Aorta (tissue), 5 donors: ENCODE measurements around the gene SHANK2. TPM values are rescaled to one million over a fixed set of nuclear protein-coding genes. Genes with fewer than 3 reads are reported as not detected.

Experiments
- ATAC-seq: fragments of 200-7000 bp; cut with Tn5 transposase; one replicate; pipeline ENCODE4 v1.9.1; 2022; ENCODE audit warnings: moderate library complexity; ENCODE audit not compliant: low FRiP score
- DNase-seq, 2 donors: peaks; one replicate each; pipeline ENCODE4 v3.0.0-alpha.2; 2020
- H3K27ac ChIP-seq, 2 donors: one replicate each; pipeline ENCODE4 v1.5.1; 2013; ENCODE audit warnings: low read length in 2 of 2, mild to moderate bottlenecking in 2 of 2, moderate library complexity in 2 of 2, control low read depth in 1 of 2, inconsistent platforms in 1 of 2, low read depth in 1 of 2
- H3K27me3 ChIP-seq, 2 donors: one replicate each; pipeline ENCODE4 v1.6.1; 2013; ENCODE audit warnings: control low read depth in 1 of 2, low read length in 1 of 2, mild to moderate bottlenecking in 1 of 2, moderate library complexity in 1 of 2; ENCODE audit not compliant: insufficient read depth in 2 of 2, control insufficient read depth in 1 of 2
- H3K36me3 ChIP-seq, 2 donors: one replicate each; pipeline ENCODE4 v1.6.1; 2013; ENCODE audit warnings: control low read depth in 1 of 2, low read length in 1 of 2, mild to moderate bottlenecking in 1 of 2; ENCODE audit not compliant: insufficient read depth in 2 of 2, control insufficient read depth in 1 of 2
- H3K4me1 ChIP-seq, 2 donors: one replicate each; pipeline ENCODE4 v1.6.1; 2013; ENCODE audit warnings: low read length in 2 of 2, control low read depth in 1 of 2, mild to moderate bottlenecking in 1 of 2, moderate library complexity in 1 of 2; ENCODE audit not compliant: insufficient read depth in 2 of 2, control insufficient read depth in 1 of 2
- H3K4me3 ChIP-seq, 2 donors: one replicate each; pipeline ENCODE4 v1.5.1; 2013; ENCODE audit warnings: low read length in 2 of 2, control low read depth in 1 of 2, mild to moderate bottlenecking in 1 of 2
- H3K9me3 ChIP-seq: one replicate; pipeline ENCODE4 v1.6.1; 2013; ENCODE audit warnings: mild to moderate bottlenecking, low read length; ENCODE audit not compliant: control insufficient read depth
- WGBS, 2 donors: extraction: QIAGEN DNeasy Blood & Tissue Kit; methylation state at CpG; one replicate each; pipeline ENCODE4 v1.1.7; 2013; 5-methylcytosine and 5-hydroxymethylcytosine counted together
- intact Hi-C, 2 donors: fragments of 100-400 bp; cut with DNase I; formaldehyde crosslinking; loops; one replicate each; pipeline versions ENCODE4 v1.14.2 to v1.15.0; 2022
- polyA plus RNA-seq, 2 donors: library from polyadenylated mRNA; stranded (reverse); fragments of 200-250 nt; gene quantifications; one replicate each; pipeline ENCODE4 v1.2.3, GENCODE V29; 2013
- total RNA-seq, 2 donors: library from RNA; stranded (reverse); fragmentation: NEBNext Ultra II Directional; extraction: Animal tissue kit (Norgen Biotek cat#: 25700); gene quantifications; one replicate each; pipeline ENCODE4 v1.2.1, GENCODE V29; 2021
- donor health status: healthy with polysubstance abuse.
- donor health status: Bipolar disorder and iron deficiency.
- donor health status: DM: no; HTN: no; CAD: no.
- donor health status: DM: no; HTN: no; CAD: no.
- donor health status: DM: yes; HTN: yes; CAD: no.

SHANK2 gene
- total and polyA plus RNA-seq, 4 donors: 0.16 to 4.8 (median 0.93) TPM; not detected in 1

- 86 to 90% methylated on average over 6 of the region's 6 CpGs for WGBS, 2 donors
- intact Hi-C loops: no loop called here
- DNase-seq: peak in 1 of 2 donors; percentile 12
- no peak for ATAC-seq
- Histone ChIP-seq H3K4me3 (no peak overlapping the region), H3K27ac (no peak overlapping the region), H3K27me3 (no peaks in the 10 kb centered on the region), H3K9me3 (no peaks in the 10 kb centered on the region), H3K4me1 (no peaks in the 10 kb centered on the region), H3K36me3 (no peaks in the 10 kb centered on the region)
Observed at GRCh38 chr11:71249301-71249700, 3.1 kb downstream of the SHANK2 start.

GRCh38 chr11:71248656-71249055 lies 3.7 kb downstream of the SHANK2 start:
- Histone ChIP-seq H3K27me3 (no peaks in the 10 kb centered on the region), H3K36me3 (no peaks in the 10 kb centered on the region), H3K4me1 (no peaks in the 10 kb centered on the region), H3K4me3 (no peak overlapping the region), H3K9me3 (no peaks in the 10 kb centered on the region), H3K27ac (no peak overlapping the region)
- peak in 1 of 2 donors; percentile 14 for DNase-seq
- intact Hi-C loops: no loop called here
- WGBS, 2 donors: 81 to 85% methylated on average over 9 of the region's 9 CpGs
- ATAC-seq: no peak

- Histone ChIP-seq H3K36me3 (no peaks in the 10 kb centered on the region), H3K4me3 (no peak overlapping the region), H3K27ac (no peak overlapping the region), H3K4me1 (no peaks in the 10 kb centered on the region), H3K27me3 (no peaks in the 10 kb centered on the region), H3K9me3 (no peaks in the 10 kb centered on the region)
- 90 to 91% methylated on average over 13 of the region's 13 CpGs for WGBS, 2 donors
- intact Hi-C loops: no loop called here
- DNase-seq: no peak
- no peak for ATAC-seq
Observed at GRCh38 chr11:71248251-71248570, 4.2 kb downstream of the SHANK2 start.

GRCh38 chr11:71247551-71248250 lies 4.7 kb downstream of the SHANK2 start:
- ATAC-seq (no peak), DNase-seq (peak in 1 of 2 donors; percentile 45)
- H3K9me3 ChIP-seq: no peaks in the 10 kb centered on the region
- no peak overlapping the region for H3K4me3 ChIP-seq
- no peak overlapping the region for H3K27ac ChIP-seq
- H3K4me1 ChIP-seq: no peaks in the 10 kb centered on the region
- intact Hi-C loops: no loop called here
- no peaks in the 10 kb centered on the region for H3K36me3 ChIP-seq
- WGBS, 2 donors: 31 to 35% methylated on average over 16 of the region's 16 CpGs
- no peaks in the 10 kb centered on the region for H3K27me3 ChIP-seq

GRCh38 chr11:71246559-71246958 lies 5.8 kb downstream of the SHANK2 start:
- Histone ChIP-seq H3K27me3 (no peaks in the 10 kb centered on the region), H3K4me3 (no peak overlapping the region)
- DNase-seq: peak in 1 of 2 donors; percentile 24

GRCh38 chr11:71245601-71246391 lies 6.6 kb downstream of the SHANK2 start:
- no peaks in the 10 kb centered on the region for H3K36me3 ChIP-seq
- H3K27me3 ChIP-seq: no peaks in the 10 kb centered on the region
- no peaks in the 10 kb centered on the region for H3K9me3 ChIP-seq
- H3K27ac ChIP-seq: no peak overlapping the region
- WGBS, 2 donors: 67 to 73% methylated on average over 19 of the region's 19 CpGs
- no peak overlapping the region for H3K4me3 ChIP-seq
- intact Hi-C loops: no loop called here
- peak in 1 of 2 donors; percentile 66 for DNase-seq
- no peaks in the 10 kb centered on the region for H3K4me1 ChIP-seq
- no peak for ATAC-seq

More at GRCh38 chr11:71246559-71246958, 5.8 kb downstream of the SHANK2 start:
- ATAC-seq: no peak
- intact Hi-C loops: no loop called here
- Histone ChIP-seq H3K4me1 (no peaks in the 10 kb centered on the region), H3K9me3 (no peaks in the 10 kb centered on the region), H3K27ac (no peak overlapping the region), H3K36me3 (no peaks in the 10 kb centered on the region)
- WGBS, 2 donors: 76 to 77% methylated on average over 3 of the region's 3 CpGs

- Histone ChIP-seq H3K4me3 (no peak overlapping the region), H3K27ac (no peak overlapping the region), H3K27me3 (no peaks in the 10 kb centered on the region), H3K4me1 (no peaks in the 10 kb centered on the region), H3K36me3 (no peaks in the 10 kb centered on the region), H3K9me3 (no peaks in the 10 kb centered on the region)
- ATAC-seq: no peak
- intact Hi-C loops: no loop called here
- peak in 1 of 2 donors; percentile 28 for DNase-seq
- 80 to 87% methylated on average over 12 of the region's 12 CpGs for WGBS, 2 donors
Observed at GRCh38 chr11:71244116-71244810, 8.1 kb downstream of the SHANK2 start.

- H3K9me3 ChIP-seq: no peaks in the 10 kb centered on the region
- WGBS, 2 donors: 58 to 70% methylated on average over 6 of the region's 6 CpGs
- DNase-seq: no peak
Observed at GRCh38 chr11:71242391-71242790, 10.0 kb downstream of the SHANK2 start.

More at GRCh38 chr11:71242391-71242790, 10.0 kb downstream of the SHANK2 start:
- H3K27ac ChIP-seq: no peak overlapping the region
- no peaks in the 10 kb centered on the region for H3K36me3 ChIP-seq
- intact Hi-C loops: no loop called here
- no peak overlapping the region for H3K4me3 ChIP-seq
- H3K27me3 ChIP-seq: no peaks in the 10 kb centered on the region
- H3K4me1 ChIP-seq: no peaks in the 10 kb centered on the region
- ATAC-seq: no peak
